ENCODE measurements around the gene ATPAF2.

ATPAF2 gene

GRCh38 chr17:18064053-18064452 lies 25.1 kb upstream of the ATPAF2 start:
- no peak for TF ChIP-seq CTCF (IDR thresholded peaks at IDR 0.05; ENCODE audit: unreplicated experiment in 3 of 3)
- H3K36me3 Mint-ChIP-seq (ENCODE audit: low read depth) = peaks cover 31% of the 10 kb centered on the region
- H3K27ac Mint-ChIP-seq = no peak overlapping the region
- H3K27me3 Mint-ChIP-seq (ENCODE audit: low read depth) = peaks cover 3% of the 10 kb centered on the region
- H3K4me1 Mint-ChIP-seq = no peaks in the 10 kb centered on the region
- no peak overlapping the region for H3K4me3 Mint-ChIP-seq
- H3K9me3 Mint-ChIP-seq = no peaks in the 10 kb centered on the region

DNA sequence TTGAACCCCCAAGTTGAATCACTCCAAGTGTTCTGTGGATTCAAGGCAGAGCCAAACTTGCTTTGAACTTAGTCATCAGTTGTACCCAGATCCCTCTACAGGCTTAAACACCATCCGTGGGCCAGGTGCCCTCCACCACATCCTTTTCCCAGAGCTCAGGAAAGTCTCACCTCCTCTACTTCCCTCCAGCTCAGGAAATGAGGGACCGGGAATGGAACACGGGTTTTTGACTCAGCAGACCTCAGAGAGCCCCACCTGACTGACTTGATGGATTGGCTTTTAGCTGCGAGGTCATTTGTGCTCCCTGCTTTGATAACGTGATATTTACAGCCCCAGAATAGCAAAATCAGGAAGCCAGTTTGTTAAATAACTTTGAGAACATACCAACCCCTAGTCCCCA lies 20.3 kb upstream of the ATPAF2 start:
- no peaks in the 10 kb centered on the region for H3K4me1 Mint-ChIP-seq
- no peak overlapping the region for H3K27ac Mint-ChIP-seq
- H3K4me3 Mint-ChIP-seq = no peak overlapping the region
- H3K9me3 Mint-ChIP-seq = no peaks in the 10 kb centered on the region
- no peak for TF ChIP-seq CTCF (IDR thresholded peaks at IDR 0.05; ENCODE audit: unreplicated experiment in 3 of 3)
- H3K36me3 Mint-ChIP-seq (ENCODE audit: low read depth) = peaks cover 59% of the 10 kb centered on the region
- H3K27me3 Mint-ChIP-seq (ENCODE audit: low read depth) = no peaks in the 10 kb centered on the region

- no peak overlapping the region for H3K4me3 Mint-ChIP-seq
Observed at GRCh38 chr17:18056214-18056613, 17.2 kb upstream of the ATPAF2 start.

GRCh38 chr17:18055597-18055996 lies 16.6 kb upstream of the ATPAF2 start:
- H3K36me3 Mint-ChIP-seq (ENCODE audit: low read depth) = peaks cover 62% of the 10 kb centered on the region
- H3K27ac Mint-ChIP-seq = no peak overlapping the region
- H3K9me3 Mint-ChIP-seq = no peaks in the 10 kb centered on the region
- H3K4me3 Mint-ChIP-seq = no peak overlapping the region
- no peaks in the 10 kb centered on the region for H3K4me1 Mint-ChIP-seq
- H3K27me3 Mint-ChIP-seq (ENCODE audit: low read depth) = no peaks in the 10 kb centered on the region
- TF ChIP-seq CTCF (IDR thresholded peaks at IDR 0.05; ENCODE audit: unreplicated experiment in 3 of 3) = no peak

More at GRCh38 chr17:18056214-18056613, 17.2 kb upstream of the ATPAF2 start:
- Mint-ChIP-seq H3K4me1 (no peaks in the 10 kb centered on the region), H3K27me3 (ENCODE audit: low read depth) (no peaks in the 10 kb centered on the region), H3K36me3 (ENCODE audit: low read depth) (peaks cover 59% of the 10 kb centered on the region), H3K27ac (no peak overlapping the region), H3K9me3 (no peaks in the 10 kb centered on the region)
- no peak for TF ChIP-seq CTCF (IDR thresholded peaks at IDR 0.05; ENCODE audit: unreplicated experiment in 3 of 3)

DNA sequence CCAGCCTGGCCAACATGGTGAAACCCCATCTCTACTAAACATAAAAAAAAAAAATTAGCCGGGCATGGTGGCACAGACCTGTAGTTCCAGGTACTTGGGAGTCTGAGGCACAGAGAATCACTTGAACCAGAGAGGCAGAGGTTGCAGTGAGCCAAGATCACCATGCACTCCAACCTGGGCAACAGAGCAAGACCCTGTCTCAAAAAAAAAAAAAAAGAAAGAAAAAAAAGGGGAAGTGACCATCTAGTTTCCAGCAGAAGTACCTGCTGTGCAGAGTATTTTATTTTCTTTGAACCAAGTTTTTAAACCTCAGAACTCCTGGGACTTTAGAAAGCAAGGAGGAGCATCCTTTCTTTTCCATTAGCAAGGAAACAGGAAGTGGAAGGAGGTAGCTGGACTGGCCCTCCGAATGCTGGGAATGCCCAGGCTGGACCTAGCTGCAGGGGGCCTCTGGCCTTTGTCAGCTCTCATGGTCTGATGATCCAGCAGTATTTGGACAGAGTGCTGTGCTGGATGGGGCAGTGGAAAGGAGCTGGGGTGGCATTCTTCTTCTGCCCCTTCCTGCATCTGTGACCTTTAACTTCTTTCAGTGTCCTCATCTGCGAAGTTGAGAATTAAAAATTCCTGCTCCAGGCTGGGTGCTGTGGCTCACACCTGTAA lies 6.9 kb upstream of the ATPAF2 start:
- H3K36me3 Mint-ChIP-seq (ENCODE audit: low read depth) = peaks cover 29% of the 10 kb centered on the region
- no peak overlapping the region for H3K4me3 Mint-ChIP-seq
- no peaks in the 10 kb centered on the region for H3K9me3 Mint-ChIP-seq
- H3K27ac Mint-ChIP-seq = no peak overlapping the region
- H3K4me1 Mint-ChIP-seq = peaks cover 21% of the 10 kb centered on the region
- no peaks in the 10 kb centered on the region for H3K27me3 Mint-ChIP-seq (ENCODE audit: low read depth)
- TF ChIP-seq CTCF (IDR thresholded peaks at IDR 0.05; ENCODE audit: unreplicated experiment in 3 of 3) = no peak

DNA sequence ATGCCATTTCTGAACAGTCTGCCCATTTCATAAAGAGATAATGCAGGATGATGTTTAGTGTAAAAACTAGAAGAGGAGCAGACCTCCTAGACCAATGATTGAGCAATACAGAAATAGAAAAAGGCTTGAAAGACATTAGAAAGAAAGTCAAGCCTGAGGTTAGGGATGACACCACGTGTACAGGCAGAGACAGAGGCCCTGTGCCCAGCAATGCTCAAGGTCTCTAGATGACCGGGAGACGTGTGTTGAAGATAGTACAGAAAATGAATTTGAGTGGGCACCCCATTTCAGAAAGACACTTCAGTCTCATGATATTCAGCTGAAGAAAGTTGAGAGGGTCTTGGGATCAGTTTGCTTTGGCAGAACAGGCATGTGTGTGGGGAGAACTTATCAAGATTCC lies 5.6 kb upstream of the ATPAF2 start:
- Mint-ChIP-seq H3K9me3 (no peaks in the 10 kb centered on the region), H3K4me1 (peaks cover 29% of the 10 kb centered on the region), H3K27me3 (ENCODE audit: low read depth) (peaks cover 3% of the 10 kb centered on the region), H3K27ac (no peak overlapping the region), H3K36me3 (ENCODE audit: low read depth) (peaks cover 21% of the 10 kb centered on the region), H3K4me3 (no peak overlapping the region)
- TF ChIP-seq CTCF (IDR thresholded peaks at IDR 0.05; ENCODE audit: unreplicated experiment in 3 of 3) = no peak
